GM19324 (cell line): ENCODE data around the gene PPBP.

Experiments used
- ATAC-seq: cut with Tn5 transposase; IDR thresholded peaks from one replicate; pipeline ENCODE4 v1.9.1; 2021; ENCODE audit warnings: mild to moderate bottlenecking, moderate library complexity; ENCODE audit not compliant: unreplicated experiment, low FRiP score

PPBP gene, protein sequence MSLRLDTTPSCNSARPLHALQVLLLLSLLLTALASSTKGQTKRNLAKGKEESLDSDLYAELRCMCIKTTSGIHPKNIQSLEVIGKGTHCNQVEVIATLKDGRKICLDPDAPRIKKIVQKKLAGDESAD

DNA sequence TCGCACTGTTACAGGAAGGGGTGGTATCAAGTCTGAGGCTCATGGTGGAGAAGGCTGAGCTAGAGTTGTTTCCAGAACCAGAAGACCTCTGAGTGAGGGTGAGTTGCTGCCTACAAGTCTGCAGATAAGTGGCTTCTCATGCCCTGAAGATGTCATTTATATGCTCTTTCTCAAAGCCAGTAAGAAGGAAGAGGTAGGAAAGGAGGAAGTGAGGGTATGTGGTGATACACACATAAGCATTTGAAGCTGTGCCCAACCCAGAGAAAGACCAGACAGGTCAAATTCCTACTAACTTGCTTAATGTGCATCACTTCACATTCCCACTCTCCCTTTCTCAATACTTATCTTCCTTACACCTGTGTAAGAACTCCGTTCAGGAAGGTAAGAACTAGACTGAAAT lies at the start of gene PPBP:
Gene PPBP, minus strand, starts transcription at position 130 of the 400 bp plus-strand sequence. Its CDS starts 87 bp downstream, at position 43.
- no peak for ATAC-seq

DNA sequence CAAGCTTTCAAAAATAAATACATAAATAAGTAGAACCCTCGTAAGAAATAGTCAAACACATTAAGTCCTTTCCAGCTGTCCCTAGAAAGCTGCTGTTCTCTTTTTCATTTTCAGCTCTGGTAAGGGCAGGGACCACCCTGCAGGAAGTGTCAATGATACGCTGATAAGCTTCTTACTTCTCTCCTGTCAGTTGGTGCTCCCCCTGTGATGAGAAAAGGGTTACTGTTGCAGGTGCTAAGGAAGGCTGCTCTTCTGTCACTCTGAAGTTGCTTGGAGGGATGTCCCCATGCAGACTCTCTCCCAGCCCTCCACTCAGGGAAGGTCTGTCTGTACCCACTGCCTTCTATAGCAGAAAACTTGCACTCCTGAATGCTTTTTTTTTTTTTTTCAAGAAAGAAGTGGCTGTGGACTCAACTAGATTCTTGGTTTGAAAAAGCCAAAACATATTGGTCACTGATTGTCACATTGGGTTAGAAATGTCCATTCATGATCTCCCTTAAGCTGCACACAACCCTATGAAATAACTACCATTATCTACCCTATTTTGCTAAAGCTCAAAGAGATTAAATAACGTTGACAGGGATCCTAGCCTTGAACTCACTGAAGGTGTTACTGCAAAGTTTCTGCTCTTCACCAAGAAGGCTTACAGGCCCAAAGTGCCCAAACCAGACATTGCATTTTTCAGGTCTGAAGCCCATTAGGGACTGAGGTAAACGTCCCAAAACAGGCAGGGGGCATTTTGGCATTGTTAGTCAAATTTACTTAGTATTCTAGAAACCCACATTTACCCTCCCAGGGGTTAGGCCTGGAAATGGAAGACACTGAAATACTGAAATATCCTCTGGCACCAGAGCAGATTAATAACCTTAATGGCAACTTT lies 49.3 kb upstream of the PPBP start:
- ATAC-seq, result no peak

DNA sequence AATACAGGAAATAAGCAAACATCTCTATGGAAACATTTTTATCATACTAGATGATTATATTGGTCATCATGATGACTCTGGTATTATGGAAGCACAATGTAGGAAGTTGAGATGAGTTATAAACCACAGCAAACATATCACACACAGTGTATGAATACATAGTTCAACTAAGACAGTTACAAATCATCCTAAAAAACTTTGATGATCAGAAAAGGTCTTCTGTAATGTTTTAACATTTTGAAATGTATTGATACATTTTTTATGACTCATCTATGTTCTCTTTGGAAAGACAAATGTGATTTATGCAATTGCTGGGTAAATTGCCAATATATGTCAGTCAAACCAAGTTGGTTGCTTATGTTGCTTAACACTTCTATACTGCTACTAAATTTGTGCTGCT lies 45.7 kb upstream of the PPBP start:
- ATAC-seq, result no peak

DNA sequence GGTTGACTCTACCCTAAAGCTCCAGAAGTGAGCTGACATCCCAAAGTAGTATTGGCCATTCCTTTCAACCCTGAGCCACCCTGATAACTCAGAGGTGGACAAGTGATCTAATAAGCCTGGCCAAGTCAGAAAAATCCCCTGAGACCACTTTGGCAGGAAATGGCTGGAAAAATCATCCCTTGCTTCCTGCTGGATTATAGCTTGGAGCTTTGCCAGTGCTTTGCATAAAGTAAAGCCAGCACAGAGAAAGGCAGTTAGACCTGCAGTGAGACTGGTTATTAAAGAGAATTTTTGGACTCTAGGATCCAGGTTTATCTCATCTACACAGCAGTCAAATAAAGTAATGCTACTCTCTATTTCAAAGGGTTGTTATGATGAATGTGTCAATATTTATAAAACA lies 44.1 kb upstream of the PPBP start:
- ATAC-seq, result no peak

DNA sequence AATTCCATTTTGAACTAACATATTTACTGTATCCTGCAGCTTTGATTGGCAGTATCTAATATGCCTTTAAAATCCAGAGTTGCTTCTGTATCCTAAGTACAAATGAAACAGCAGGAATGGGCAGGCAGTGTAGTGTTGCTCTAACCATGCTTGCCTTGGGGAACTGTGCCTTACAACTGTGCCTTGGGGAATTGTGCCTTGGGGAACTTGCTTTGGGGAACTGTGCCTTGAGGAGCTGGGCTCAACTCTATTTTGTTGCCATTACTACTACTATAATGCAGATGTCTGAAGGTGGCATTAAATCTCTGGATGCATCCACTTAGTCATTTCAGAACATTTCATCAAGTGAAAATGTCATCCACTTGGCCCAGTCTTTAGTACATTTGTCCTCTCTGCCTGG lies 43.6 kb upstream of the PPBP start:
- ATAC-seq, result no peak

DNA sequence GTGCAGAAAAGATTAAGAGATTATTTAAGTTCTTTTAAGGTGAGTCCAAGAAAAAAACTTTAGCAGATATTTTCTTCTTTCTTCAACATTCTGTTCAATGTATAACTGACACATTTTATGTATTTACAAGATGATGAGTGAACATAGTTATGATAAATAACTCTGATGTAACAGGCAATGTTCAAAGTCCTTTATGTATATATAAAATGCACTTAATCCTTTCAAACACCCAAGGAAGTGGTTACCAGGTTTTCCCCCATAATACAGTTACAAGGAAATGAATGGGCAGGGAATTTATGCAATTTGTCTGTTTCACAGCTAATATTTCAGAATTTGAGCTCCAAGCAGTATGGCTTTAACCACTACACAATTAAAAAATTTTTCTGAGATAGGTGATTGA lies 42.3 kb upstream of the PPBP start:
- ATAC-seq, result no peak

DNA sequence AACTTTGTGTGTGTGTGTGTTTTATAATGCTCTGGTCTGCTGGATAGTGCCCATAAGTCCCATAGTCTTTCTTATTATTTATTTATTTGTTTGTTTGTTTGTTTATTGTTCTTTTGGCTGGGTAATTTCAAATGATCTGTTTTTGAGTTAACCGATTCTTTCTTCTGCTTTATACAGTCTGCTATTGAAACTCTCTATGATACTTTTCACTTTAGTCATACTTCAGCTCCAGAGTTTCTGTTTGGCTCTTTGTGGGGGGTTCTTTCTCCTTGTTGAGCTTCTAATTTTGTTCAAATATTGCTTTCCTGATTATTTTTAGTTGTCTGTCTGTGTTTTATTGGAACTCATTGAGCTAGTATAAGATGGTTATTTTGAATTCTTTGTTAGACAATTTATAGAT lies 40.5 kb upstream of the PPBP start:
- ATAC-seq, result no peak

DNA sequence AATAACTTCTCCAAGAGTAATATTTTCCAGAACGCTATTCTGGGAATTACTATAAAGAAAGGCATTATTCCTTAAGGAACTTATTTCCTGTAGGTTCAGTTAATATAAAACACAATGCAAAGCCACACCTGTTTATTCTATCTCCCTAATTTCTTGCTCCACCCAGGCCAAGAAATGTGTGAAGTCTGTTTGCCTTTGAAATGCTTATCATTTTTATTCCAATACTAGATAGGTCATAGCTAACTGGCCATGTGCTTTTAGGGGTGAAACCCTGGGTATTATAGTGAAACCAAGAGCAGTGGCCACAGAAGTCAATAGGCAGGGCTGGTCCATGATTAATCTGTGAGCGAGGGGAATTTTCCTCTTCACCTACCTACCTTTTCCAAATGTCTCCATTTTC lies 35.7 kb upstream of the PPBP start:
- ATAC-seq, result no peak

DNA sequence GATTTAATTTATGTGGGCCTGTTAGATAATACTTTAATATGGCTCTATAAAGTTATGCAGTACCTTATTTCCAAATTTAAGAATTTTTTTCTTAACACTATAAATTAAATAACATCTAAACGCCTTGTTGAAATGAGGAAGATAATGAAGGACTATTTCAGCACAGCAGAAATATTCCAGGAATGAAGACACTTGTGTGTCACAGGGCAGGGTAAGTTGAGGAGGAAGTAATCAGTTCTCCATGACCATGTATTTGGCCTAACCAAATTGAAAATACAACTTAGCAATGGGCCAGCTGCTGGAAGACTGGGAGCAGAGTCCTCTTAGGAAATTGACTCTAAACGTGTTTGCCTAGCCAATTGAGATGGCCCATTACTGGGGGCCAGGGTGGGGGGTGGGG lies 33.6 kb upstream of the PPBP start:
- ATAC-seq, result no peak

DNA sequence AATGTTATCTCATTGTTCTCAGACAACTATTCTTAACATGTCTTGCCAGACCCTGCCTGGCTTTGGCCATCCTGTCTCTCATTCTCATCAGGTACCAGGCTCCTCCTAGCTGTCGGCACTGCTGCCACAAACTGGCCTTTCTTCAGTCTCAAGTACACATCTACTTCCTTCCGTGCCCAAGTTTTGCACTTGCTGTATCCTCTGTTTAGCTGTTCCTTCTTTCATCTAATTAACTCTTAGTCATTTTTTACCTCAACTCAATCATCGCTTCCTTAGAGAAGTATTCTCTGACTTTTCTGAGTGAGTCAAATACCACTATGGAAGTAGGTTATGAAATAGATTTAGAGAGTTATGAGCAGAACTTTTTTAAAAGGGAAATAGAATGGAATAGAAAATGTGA lies 30.8 kb upstream of the PPBP start:
- ATAC-seq, result no peak

DNA sequence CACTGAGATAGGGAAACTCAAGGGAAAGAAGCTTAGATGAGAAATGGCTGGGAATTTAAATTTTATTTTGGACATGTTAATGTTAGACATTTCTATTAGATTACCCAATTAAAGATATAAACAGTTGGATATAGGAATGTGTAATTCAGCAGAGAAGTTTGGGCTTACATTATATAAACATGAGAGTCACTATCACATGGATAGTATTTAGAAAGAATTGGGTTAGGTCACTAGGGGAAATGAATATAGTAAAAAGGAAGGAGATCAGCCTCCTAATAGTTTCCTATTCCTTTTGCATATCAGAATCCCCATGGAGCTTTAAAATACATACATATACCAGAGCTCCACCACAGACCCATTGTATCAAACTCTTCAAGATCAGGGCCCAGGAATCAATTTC lies 30.1 kb upstream of the PPBP start:
- no peak for ATAC-seq

DNA sequence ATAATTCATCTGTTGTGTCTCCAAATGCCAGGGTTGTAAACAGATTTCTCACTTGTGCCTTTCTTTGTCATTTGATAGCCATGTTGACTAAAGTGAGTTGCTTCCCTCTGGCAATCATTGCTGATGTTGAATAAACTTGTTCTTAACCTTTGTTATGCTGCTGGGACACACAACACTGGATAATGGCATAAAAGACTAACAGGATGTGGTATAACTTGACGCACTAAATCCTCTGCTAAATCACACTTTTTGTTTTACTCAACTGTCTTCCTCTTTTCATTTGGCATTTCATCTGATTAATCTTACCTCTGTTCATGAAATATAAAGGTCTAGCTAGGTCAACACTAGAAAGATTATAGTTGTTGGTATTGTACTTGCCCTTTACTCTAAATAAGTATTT lies 28.1 kb upstream of the PPBP start:
- ATAC-seq, result no peak

DNA sequence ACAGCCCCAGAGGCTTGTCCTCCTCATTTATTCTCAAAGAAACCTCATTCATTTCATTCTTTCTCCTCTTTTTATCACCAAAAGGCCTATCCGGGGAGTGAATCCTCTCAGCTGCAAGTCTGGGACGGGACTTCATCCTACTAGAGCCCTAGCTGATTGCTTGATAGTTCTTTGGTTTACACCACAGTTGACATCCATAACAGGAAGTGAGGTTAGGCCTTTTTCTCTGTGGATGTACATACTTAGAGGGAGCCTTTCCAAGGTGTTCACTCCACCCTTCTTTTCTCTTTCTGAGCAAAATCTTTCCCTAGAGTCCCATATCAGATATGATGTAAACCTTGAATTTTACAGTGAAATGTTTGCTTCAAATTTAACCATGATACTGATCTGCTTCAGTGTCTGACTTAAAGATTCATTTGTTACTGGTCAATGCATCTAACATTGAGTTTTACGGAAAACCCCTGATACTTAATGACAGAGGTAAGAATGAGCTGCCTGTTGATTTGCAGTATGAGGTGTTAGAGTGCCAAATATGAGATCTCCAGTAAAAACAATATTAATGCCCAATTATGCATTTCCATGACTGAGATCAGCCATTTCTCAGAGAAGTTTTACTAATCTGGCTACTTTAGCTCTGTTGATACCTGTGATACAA lies 27.3 kb upstream of the PPBP start:
- ATAC-seq, result no peak

DNA sequence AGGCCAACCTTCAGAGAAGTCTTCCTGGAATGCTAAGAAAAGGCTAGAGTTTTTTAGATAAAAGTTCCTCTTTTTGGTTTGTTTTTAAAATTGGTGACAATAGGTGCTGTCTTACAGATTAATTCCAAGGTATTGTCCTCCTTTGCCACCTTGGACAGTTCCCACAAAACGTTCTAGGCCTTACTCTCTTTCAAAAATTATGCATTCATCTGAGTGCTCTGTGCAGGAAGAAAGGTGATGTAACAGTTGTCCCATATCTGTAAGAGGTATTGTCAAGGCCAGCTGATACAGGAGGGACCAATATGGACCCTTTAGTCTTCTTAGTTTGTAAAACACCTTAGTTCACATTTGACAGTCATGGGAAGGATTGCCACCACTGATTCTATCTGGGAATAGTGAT lies 26.3 kb upstream of the PPBP start:
- no peak for ATAC-seq

DNA sequence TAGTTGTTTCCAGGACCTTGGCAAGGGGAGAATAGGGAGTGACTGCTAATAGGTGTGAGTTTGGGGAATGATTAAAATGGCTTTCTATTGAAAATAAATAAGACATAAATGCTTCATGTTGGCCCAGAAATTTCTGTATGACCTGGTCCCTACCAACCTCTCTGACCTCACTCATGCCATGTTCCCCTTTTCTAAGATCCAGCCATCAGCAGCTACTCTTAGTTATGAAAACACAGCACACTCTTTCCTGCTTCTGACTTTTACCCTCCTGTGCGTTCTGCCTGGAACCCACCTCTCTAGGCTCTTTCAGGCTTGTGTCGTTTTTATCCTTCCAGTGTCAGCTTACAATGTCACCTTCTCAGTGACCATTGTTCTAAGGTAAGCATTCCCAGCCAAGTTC lies 25.3 kb upstream of the PPBP start:
- no peak for ATAC-seq

DNA sequence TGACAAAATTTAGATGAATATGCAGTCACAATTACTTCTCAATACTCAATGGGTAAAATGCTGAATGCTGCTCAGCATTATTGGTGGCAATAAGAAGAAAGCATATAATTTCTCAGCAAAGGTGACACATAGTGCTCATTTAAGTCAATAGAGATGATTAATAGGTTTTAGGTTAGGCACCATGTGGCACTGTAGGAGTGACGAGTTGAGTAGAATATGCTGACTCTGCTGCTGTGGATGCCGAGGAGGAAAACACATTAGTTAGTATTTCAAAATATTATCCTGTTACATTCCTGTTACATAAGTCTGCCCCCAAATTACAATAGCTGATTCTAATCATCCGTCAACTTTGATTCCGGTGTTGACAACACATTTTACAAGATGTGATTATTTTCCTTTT lies 24.1 kb upstream of the PPBP start:
- no peak for ATAC-seq

DNA sequence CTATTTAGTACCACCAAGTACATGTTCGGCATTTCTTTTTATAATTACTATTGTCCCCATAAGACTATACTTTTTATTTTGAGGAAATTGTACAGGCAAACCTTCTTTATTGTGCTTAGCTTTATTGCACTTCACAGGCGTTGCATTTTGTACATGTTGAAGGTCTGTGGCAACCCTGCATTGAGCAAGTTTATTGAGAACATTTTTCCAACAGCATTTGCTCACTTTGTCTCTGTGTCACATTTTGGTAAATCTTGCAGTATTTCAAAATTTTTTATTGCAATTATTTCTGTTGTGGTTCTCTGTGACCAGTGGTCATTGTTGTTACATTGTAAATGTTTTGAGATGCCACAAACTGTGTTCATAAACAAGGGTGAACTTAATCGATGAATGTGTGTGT lies 21.3 kb upstream of the PPBP start:
- ATAC-seq, result no peak

DNA sequence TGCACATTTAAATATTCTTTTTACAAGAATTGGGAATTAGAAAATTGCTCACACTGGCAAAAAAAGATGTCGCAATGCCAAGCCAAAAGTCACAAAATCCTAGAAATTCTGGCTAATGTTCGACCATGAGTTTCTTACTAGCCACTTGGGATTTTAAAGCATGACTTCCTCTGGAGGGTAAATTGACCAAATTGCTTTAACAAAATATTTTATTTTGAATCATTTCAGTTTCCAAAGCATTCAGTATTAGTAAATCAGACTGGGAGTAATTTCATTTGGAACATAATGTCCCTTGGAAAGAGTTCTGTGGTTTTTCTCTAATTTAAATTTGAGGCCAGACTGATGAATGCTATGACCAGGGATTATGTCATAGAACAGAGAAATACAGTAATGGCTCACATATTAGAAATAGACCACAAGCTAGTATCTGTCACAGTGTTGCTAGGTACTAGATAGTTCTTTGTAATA lies 18.1 kb upstream of the PPBP start:
- no peak for ATAC-seq

DNA sequence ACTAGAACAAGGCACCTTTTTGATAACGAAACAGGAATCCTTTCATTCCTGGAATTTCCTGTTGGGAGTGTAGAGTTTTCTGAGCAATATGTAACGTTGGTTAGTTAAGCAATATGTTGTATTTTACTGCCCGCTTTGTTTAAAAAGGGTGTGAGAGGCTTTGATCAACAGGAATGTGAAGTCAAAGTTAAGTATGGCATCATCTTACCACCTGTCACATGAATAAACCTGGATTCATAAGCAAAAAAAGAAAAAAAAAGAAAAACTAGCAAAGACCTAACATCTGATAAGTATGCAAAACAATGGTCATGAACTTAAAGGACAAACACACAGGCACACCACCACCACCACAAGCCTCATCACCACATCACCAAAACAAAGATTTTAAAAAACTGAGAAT lies 17.5 kb upstream of the PPBP start:
- ATAC-seq, result no peak

DNA sequence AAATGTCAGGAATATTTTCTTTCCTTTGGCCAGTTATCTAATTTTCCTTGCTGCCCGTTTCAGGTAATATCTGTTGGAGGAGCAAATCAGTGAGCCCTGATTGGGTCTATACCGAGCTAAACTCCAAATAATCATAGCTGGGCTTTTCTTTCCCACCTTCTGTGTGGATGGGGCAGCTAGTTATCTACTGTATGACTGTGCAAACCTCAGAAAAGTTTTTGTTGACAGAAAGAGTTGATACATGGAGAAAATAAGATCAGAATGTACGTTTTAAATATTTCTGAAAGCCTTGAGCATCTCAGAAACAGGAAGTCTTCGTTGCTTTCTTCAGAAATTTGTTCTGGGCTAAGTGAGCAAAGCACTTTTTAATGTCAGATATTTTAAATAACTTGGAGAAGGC lies 16.7 kb upstream of the PPBP start:
- ATAC-seq, result no peak

DNA sequence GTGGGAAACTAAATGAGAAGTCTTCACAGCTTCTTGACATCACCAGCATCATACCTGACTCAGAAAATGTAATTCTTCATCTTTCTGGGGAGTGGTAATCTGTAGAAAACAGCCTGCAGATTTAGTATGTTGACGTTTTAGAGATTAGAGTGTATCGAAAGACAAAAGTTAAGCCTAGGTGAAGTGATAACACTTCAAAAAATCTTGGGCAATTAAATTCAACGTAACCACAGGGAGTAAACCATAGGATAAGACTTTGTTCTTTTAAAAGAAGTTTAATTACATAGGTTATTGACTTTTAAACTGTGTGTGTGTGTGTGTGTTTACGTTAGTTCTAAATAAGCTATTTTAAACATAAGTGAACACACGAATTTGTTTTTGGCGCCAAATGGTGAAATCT lies 12.3 kb upstream of the PPBP start:
- ATAC-seq, result no peak
